Lung (tissue), 12 donors: ENCODE results near the gene COG5. TPM values are rescaled to one million over a fixed set of nuclear protein-coding genes. Genes with fewer than 3 reads are reported as not detected.

Experiments used
- ATAC-seq: fragments of 200-7000 bp; cut with Tn5 transposase; one replicate; pipeline ENCODE4 v1.9.1; 2020; ENCODE audit warnings: moderate number of reproducible peaks; ENCODE audit not compliant: insufficient read depth, low FRiP score
- DNase-seq, 3 donors: peaks; one replicate each; pipeline ENCODE4 v3.0.0-alpha.2; 2013 to 2017
- H3K27ac ChIP-seq, 2 donors: one replicate each; pipeline ENCODE4 v1.5.1; 2013; ENCODE audit warnings: mild to moderate bottlenecking in 2 of 2, moderate library complexity in 2 of 2, control low read depth in 1 of 2, inconsistent platforms in 1 of 2, low read depth in 1 of 2, low read length in 1 of 2
- H3K27me3 ChIP-seq, 3 donors: one replicate each; pipeline ENCODE4 v1.5.1; 2013; ENCODE audit warnings: low read length in 2 of 3; ENCODE audit not compliant: control insufficient read depth in 3 of 3, insufficient read depth in 3 of 3
- H3K36me3 ChIP-seq, 4 donors: one replicate each; pipeline ENCODE4 v1.5.1; 2013; ENCODE audit warnings: low read length in 4 of 4, mild to moderate bottlenecking in 1 of 4, moderate library complexity in 1 of 4; ENCODE audit not compliant: control insufficient read depth in 4 of 4, insufficient read depth in 4 of 4
- H3K4me1 ChIP-seq, 5 donors: one replicate each; pipeline ENCODE4 v1.5.1; 2013; ENCODE audit warnings: low read length in 5 of 5, mild to moderate bottlenecking in 2 of 5, moderate library complexity in 1 of 5; ENCODE audit not compliant: control insufficient read depth in 5 of 5, insufficient read depth in 5 of 5
- H3K4me3 ChIP-seq: one replicate; pipeline ENCODE4 v1.5.1; 2013; ENCODE audit warnings: mild to moderate bottlenecking, control low read depth, moderate library complexity
- H3K9ac ChIP-seq, 2 donors: one replicate each; pipeline ENCODE4 v1.5.1; 2013; ENCODE audit warnings: low read length in 2 of 2, control low read depth in 1 of 2; ENCODE audit not compliant: insufficient read depth in 1 of 2
- H3K9me3 ChIP-seq, 4 donors: one replicate each; pipeline ENCODE4 v1.5.1; 2013; ENCODE audit warnings: low read length in 3 of 4, mild to moderate bottlenecking in 1 of 4, moderate library complexity in 1 of 4; ENCODE audit not compliant: control insufficient read depth in 4 of 4, insufficient read depth in 3 of 4
- WGBS, 2 donors: extraction: QIAGEN DNeasy Blood & Tissue Kit; methylation state at CpG; one replicate each; pipeline ENCODE4 v1.1.7; 2013; 5-methylcytosine and 5-hydroxymethylcytosine counted together
- polyA plus RNA-seq, 2 donors: library from polyadenylated mRNA; stranded (reverse); fragments of 200-250 nt; gene quantifications; one replicate each; pipeline ENCODE4 v1.2.1, GENCODE V29; 2013
- total RNA-seq, 2 donors: library from RNA; depleted of rRNA in 1 of 2; stranded (reverse); fragments of >200 nt in 1 of 2; gene quantifications; one replicate each; pipeline ENCODE4 v1.2.1, GENCODE V29; 2014 to 2021
- TF ChIP-seq, protein P1 (sequence below): IDR thresholded peaks from 2 replicates; pipeline ENCODE4 v1.5.1; 2012; ENCODE audit warnings: mild to moderate bottlenecking; ENCODE audit errors: control extremely low read depth, extremely low read depth
- donor health status: control.
- donor health status: control.
- donor health status: Bipolar disorder and iron deficiency.
- donor health status: healthy.
- donor health status: DM: yes; HTN: yes; CAD: no.

The COG5 gene
- total and polyA plus RNA-seq, 4 donors, result 5.6 to 101 (median 27.2) TPM

DNA sequence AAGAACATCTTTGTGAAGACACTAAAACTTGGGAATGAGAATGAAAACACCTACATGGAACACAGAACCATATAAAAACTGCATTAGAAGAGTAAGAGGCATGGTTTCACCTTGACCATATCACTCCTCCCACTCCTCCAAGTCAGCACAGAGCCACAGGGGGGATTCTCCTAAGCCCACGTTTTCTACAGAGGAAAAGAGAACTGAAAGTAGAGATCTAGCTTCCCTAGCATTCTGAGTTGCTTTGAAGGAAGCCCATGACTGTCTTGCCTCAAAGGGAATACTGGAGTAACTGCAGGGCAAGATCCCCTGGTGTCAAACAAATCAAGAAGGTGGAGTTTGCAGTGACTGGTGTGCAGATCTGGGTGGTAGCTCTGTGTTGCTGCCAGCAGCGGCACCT, 351.0 kb downstream of the COG5 start:
- Histone ChIP-seq H3K4me1 (peaks cover 0 to 12% (median 0%) of the 10 kb centered on the region in 5 donors), H3K4me3 (no peak overlapping the region), H3K27me3 (no peaks in the 10 kb centered on the region), H3K9me3 (peaks cover 0 to 2% (median 0%) of the 10 kb centered on the region in 4 donors), H3K36me3 (peaks cover 0 to 7% (median 4%) of the 10 kb centered on the region in 4 donors), H3K9ac (no peak overlapping the region), H3K27ac (no peak overlapping the region)
- no peak for DNase-seq
- TF ChIP-seq, protein P1, sequence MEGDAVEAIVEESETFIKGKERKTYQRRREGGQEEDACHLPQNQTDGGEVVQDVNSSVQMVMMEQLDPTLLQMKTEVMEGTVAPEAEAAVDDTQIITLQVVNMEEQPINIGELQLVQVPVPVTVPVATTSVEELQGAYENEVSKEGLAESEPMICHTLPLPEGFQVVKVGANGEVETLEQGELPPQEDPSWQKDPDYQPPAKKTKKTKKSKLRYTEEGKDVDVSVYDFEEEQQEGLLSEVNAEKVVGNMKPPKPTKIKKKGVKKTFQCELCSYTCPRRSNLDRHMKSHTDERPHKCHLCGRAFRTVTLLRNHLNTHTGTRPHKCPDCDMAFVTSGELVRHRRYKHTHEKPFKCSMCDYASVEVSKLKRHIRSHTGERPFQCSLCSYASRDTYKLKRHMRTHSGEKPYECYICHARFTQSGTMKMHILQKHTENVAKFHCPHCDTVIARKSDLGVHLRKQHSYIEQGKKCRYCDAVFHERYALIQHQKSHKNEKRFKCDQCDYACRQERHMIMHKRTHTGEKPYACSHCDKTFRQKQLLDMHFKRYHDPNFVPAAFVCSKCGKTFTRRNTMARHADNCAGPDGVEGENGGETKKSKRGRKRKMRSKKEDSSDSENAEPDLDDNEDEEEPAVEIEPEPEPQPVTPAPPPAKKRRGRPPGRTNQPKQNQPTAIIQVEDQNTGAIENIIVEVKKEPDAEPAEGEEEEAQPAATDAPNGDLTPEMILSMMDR, result no peak
- 81 to 91% methylated on average over 2 of the region's 2 CpGs for WGBS, 2 donors
- no peak for ATAC-seq

DNA sequence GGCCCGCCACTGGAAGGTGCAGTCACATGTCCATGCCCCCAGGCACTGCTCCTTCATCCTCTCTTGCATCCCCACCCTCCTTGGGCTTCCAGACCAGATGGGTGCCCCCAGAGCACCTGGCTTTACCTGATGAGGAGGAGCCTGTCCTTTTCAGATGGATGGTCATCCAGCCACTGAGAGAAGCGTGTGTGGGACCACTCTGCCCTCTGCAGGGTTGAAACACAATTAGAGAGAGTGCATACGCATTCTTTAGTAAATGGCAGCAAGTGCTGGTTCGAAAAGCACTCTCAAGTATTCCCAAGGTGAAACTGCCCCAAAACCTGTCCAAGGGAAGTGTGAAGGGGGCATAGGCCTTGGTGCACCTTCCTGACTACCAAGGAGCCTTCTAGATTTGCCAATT, 353.3 kb downstream of the COG5 start:
- peaks cover 0 to 2% (median 0%) of the 10 kb centered on the region in 4 donors for H3K9me3 ChIP-seq
- H3K36me3 ChIP-seq, result peaks cover 6 to 12% (median 10%) of the 10 kb centered on the region in 4 donors
- no peak overlapping the region for H3K27ac ChIP-seq
- DNase-seq (no peak), ATAC-seq (no peak)
- no peak overlapping the region for H3K9ac ChIP-seq
- no peaks in the 10 kb centered on the region for H3K27me3 ChIP-seq
- TF ChIP-seq, protein P1, result no peak
- peaks cover 0 to 17% (median 0%) of the 10 kb centered on the region in 5 donors for H3K4me1 ChIP-seq
- WGBS, 2 donors, result 95 to 96% methylated on average over 4 of the region's 4 CpGs
- no peak overlapping the region for H3K4me3 ChIP-seq

DNA sequence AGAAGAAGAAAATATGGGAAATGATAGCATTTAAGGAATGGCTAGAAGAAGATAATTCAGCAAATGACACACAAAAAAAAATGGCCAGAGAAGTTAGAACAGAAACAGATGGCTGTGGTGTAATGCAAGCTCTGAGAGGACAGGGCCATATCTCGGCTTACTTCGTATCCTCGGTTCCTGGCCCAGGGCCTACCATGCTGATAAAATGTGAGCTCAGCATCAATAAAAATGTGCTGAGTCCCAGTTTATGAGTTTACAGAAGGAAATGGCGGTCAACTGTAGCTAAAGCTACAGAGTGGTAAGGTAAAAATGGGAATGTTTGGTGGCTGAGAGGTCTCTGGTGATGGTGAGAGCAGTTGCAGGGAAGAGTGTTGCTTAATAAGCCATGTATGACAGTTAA, 354.2 kb downstream of the COG5 start:
- 97% methylated on average over 4 of the region's 4 CpGs for WGBS, 2 donors
- ATAC-seq, result no peak
- H3K36me3 ChIP-seq, result peaks cover 10 to 19% (median 16%) of the 10 kb centered on the region in 4 donors

More for the DNA sequence above, 354.2 kb downstream of the COG5 start:
- Histone ChIP-seq H3K4me1 (peaks cover 0 to 17% (median 0%) of the 10 kb centered on the region in 5 donors), H3K9me3 (no peaks in the 10 kb centered on the region), H3K27ac (peak overlapping the region in 1 of 2 donors; percentile 53), H3K9ac (no peak overlapping the region), H3K4me3 (no peak overlapping the region), H3K27me3 (no peaks in the 10 kb centered on the region)
- TF ChIP-seq, protein P1, result no peak
- DNase-seq, result no peak
